Glomerular endothelial cell (primary cell): ENCODE results near the gene B4GALT7. TPM values are rescaled to one million over a fixed set of nuclear protein-coding genes. Genes with fewer than 3 reads are reported as not detected.
"Not testable (repeated sequence)": the region's sequence is repeated elsewhere in the genome, so short reads cannot be mapped to it uniquely, and the experiment has no call there.

ENCODE experiments used
- DNase-seq: peaks from one replicate; pipeline ENCODE4 v3.0.0-alpha.2; 2011; ENCODE audit warnings: low read depth, low spot score; ENCODE audit errors: extremely low read depth
- total RNA-seq: library from RNA; depleted of rRNA; stranded (reverse); fragments of >200 nt; gene quantifications from 2 replicates; pipeline ENCODE4 v1.2.3, GENCODE V29; 2015

Gene B4GALT7
- 36.8 and 47.9 TPM in 2 replicates for total RNA-seq

GRCh38 chr5:177599731-177600507, at the start of gene B4GALT7:
TSS of gene B4GALT7 (plus strand) at chr5:177600132. CDS start at chr5:177600211, 79 bp downstream.
- DNase-seq: no peak

GRCh38 chr5:177552839-177553455, 47.0 kb upstream of the B4GALT7 start:
- DNase-seq: no peak

GRCh38 chr5:177553671-177554429, 46.1 kb upstream of the B4GALT7 start:
- no peak for DNase-seq

- peak; percentile 25 for DNase-seq
Measured at GRCh38 chr5:177554474-177555111, 45.3 kb upstream of the B4GALT7 start, which contains the start of gene FAM193B. TSS of gene FAM193B (minus strand) at chr5:177554563. CDS start at chr5:177554458, 105 bp downstream.

GRCh38 chr5:177555228-177555627, 44.7 kb upstream of the B4GALT7 start:
- DNase-seq: no peak

- DNase-seq: no peak
Measured at GRCh38 chr5:177555665-177556064, 44.3 kb upstream of the B4GALT7 start.

GRCh38 chr5:177557041-177557647, 42.8 kb upstream of the B4GALT7 start:
- no peak for DNase-seq

GRCh38 chr5:177557796-177558195, 42.1 kb upstream of the B4GALT7 start:
- no peak for DNase-seq

- DNase-seq: not testable (repeated sequence)
Measured at GRCh38 chr5:177559446-177559941, 40.4 kb upstream of the B4GALT7 start.

- no peak for DNase-seq
Measured at GRCh38 chr5:177565046-177565445, 34.9 kb upstream of the B4GALT7 start.

GRCh38 chr5:177568326-177568725, 31.6 kb upstream of the B4GALT7 start:
- DNase-seq: no peak

GRCh38 chr5:177569894-177570293, 30.0 kb upstream of the B4GALT7 start:
- DNase-seq: no peak

- DNase-seq: no peak
Measured at GRCh38 chr5:177575488-177575887, 24.4 kb upstream of the B4GALT7 start.

- no peak for DNase-seq
Measured at GRCh38 chr5:177576169-177576568, 23.8 kb upstream of the B4GALT7 start.

- DNase-seq: no peak
Measured at GRCh38 chr5:177578316-177578715, 21.6 kb upstream of the B4GALT7 start.

GRCh38 chr5:177588413-177588909, 11.5 kb upstream of the B4GALT7 start:
- DNase-seq: no peak

- DNase-seq: no peak
Measured at GRCh38 chr5:177590406-177590805, 9.5 kb upstream of the B4GALT7 start.

- DNase-seq: no peak
Measured at GRCh38 chr5:177591690-177592009, 8.3 kb upstream of the B4GALT7 start.

- DNase-seq: no peak
Measured at GRCh38 chr5:177592010-177592834, 7.7 kb upstream of the B4GALT7 start, which contains the start of gene TMED9. TSS of gene TMED9 (plus strand) at chr5:177592203. CDS start at chr5:177592215, 12 bp downstream.
